Coronary artery (tissue), 2 donors: ENCODE results near the gene TRIO.

Experiments
- DNase-seq: peaks from one replicate; pipeline ENCODE4 v3.0.0-alpha.2; 2017; ENCODE audit warnings: low spot score
- H3K27ac ChIP-seq, 2 donors: fragments of 200-600 bp; sonication (generic); one replicate each; pipeline ENCODE4 v1.5.1; 2016 to 2019
- H3K4me3 ChIP-seq: fragments of 200-600 bp; sonication (generic); 2 replicates; pipeline ENCODE4 v1.5.1; 2016; ENCODE audit warnings: mild to moderate bottlenecking, moderate library complexity
- TF ChIP-seq, protein P1 (sequence below): fragments of 200-600 bp; sonication (generic); IDR thresholded peaks from one replicate; pipeline ENCODE4 v1.5.1; 2019; ENCODE audit warnings: antibody characterized with exemption

The TRIO gene

DNA sequence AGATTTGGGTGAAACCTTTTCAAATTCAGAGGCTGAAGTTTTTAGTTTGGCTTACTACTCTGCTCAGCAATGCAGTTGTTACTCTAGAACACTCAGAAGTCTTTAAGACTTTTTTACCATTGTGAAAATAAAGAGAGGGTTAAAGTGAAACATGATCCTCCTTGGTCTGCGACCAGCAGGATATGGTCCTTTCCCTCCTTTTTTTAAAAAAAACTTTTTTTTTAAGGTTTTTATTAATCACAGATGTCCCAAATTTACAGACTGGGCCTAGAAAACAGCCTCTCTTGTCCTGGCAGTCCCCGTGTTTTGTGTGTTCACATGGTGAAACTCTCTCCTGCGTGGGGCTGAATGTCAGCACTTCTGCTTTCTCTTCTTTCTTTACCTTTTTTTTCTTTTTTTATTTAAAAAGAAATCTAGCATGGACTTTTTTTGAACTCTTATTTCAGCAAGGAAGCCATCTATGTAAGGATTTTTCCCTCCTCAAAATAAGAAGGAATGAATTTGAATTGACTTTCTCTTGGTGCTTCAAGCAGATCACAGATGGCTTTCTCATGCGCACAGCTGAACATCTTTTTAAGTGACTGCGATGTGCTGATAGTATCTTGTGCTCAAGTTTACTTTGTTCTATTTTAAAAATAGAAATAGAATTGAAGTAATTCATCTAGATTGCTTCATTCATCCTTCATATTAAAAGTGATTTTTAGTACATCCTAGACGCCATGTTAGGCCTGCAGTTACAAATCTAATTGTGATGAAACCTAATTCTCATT, 309.7 kb downstream of the TRIO start:
- DNase-seq = no peak
- TF ChIP-seq, protein P1, sequence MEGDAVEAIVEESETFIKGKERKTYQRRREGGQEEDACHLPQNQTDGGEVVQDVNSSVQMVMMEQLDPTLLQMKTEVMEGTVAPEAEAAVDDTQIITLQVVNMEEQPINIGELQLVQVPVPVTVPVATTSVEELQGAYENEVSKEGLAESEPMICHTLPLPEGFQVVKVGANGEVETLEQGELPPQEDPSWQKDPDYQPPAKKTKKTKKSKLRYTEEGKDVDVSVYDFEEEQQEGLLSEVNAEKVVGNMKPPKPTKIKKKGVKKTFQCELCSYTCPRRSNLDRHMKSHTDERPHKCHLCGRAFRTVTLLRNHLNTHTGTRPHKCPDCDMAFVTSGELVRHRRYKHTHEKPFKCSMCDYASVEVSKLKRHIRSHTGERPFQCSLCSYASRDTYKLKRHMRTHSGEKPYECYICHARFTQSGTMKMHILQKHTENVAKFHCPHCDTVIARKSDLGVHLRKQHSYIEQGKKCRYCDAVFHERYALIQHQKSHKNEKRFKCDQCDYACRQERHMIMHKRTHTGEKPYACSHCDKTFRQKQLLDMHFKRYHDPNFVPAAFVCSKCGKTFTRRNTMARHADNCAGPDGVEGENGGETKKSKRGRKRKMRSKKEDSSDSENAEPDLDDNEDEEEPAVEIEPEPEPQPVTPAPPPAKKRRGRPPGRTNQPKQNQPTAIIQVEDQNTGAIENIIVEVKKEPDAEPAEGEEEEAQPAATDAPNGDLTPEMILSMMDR = no peak
- H3K4me3 ChIP-seq = no peak overlapping the region
- peak overlapping the region in 1 of 2 donors; percentile 60 for H3K27ac ChIP-seq

DNA sequence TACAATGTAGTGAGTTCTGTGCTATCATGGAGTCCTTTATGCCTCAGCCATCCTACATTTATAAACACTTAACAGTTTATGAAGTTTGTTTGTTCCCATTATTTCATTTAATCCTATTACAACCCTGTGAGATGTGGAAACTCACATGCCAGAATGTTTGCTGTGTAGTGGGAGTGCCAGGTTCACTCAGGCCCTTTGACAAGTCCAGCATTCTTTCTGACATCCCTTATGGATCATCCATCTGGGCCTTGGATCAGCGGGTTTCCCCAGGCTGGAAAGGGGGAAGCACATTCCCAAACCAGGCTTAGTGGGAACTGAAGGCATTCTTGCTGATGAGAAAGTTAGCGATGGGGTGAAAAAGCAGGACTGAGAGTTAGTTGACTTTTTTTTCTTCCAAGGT, 310.3 kb downstream of the TRIO start:
- TF ChIP-seq, protein P1 = no peak
- no peak overlapping the region for H3K4me3 ChIP-seq
- DNase-seq = no peak
- peak overlapping the region in 1 of 2 donors; percentile 33 for H3K27ac ChIP-seq

DNA sequence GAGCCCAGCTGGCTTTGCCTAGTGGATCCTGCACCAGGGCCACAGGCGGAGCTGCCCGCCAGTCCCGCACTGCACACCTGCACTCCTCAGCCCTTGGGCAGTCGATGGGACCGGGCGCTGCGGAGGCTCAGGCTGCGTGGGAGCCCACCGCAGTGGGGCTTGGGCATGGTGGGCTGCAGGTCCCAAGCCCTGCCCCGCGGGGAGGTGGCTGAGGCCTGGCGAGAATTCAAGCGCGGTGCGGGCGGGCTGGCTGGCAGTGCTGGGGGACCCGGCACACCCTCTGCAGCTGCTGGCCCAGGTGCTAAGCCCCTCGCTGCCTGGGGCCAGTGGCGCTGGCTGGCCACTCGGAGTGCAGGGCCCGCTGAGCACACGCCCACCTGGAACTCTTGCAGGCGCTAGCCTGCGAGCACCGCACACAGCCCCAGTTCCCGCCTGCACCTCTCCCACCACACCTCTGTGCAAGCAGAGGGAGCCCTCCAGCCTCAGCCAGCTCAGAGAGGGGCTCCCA, 312.7 kb downstream of the TRIO start:
- H3K4me3 ChIP-seq = no peak overlapping the region
- no peak overlapping the region for H3K27ac ChIP-seq
- TF ChIP-seq, protein P1 = no peak
- no peak for DNase-seq

DNA sequence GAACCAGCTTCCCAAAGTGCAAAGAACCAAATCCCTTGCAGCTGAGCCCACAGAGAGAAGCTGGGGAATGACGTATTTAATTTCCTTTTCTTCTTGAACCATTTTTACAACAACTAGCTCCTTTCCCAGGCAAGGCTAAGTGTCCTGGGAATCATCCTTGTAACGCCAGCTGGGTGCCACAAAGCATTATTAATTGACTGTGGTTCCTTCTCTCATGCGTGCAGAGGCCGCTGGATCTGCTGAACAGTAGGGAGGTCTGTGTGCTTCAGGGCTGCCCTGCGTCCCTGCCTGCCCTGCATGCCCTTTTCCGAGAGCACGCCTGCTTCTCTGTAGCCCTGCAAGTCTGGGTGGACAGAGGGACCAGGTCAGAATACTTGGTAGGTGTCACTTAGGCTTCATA, 314.3 kb downstream of the TRIO start:
- TF ChIP-seq, protein P1 = no peak
- no peak overlapping the region for H3K27ac ChIP-seq

DNA sequence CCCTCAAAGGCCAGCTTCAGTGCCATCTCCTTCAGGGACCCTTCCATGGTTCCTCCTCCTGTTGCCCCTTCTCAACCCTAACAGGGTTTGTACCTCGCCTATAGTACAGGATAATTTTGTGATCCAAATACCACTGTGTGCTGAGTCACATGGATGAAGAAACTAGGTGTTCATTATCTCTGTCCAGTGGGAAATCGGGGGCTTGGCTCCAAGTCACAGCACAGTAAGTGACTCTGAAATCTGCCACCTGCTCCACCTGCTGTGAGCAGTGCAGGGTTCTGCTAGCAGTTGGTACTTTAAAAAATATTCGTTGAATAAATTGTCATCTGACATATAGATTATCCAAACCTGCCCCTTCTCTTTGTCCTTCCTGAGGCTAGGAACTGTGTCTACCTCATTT, 315.3 kb downstream of the TRIO start:
- DNase-seq = no peak
- H3K4me3 ChIP-seq = no peak overlapping the region
- H3K27ac ChIP-seq = no peak overlapping the region
- TF ChIP-seq, protein P1 = no peak

More for the DNA sequence above, 314.3 kb downstream of the TRIO start:
- no peak overlapping the region for H3K4me3 ChIP-seq
- DNase-seq = no peak

DNA sequence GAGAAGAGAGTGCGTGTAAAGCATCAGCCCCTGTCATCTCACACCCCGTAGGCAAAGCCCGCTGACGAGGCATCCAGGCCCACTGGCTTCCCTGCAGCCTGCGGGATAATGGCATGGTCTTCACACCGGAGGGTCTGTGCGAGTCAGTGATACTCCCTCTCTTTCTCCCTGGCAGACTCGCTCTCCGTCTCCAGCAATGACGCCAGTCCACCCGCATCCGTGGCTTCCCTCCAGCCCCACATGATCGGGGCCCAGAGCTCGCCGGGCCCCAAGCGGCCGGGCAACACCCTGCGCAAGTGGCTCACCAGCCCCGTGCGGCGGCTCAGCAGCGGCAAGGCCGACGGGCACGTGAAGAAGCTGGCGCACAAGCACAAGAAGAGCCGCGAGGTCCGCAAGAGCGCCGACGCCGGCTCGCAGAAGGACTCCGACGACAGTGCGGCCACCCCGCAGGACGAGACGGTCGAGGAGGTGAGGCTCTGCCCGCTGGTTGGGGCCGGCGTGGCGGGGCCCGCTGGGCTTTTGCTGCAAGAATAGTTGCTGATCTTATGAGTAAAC, 317.8 kb downstream of the TRIO start:
- TF ChIP-seq, protein P1 = no peak
- Histone ChIP-seq H3K4me3 (no peak overlapping the region), H3K27ac (no peak overlapping the region)
- DNase-seq = no peak

DNA sequence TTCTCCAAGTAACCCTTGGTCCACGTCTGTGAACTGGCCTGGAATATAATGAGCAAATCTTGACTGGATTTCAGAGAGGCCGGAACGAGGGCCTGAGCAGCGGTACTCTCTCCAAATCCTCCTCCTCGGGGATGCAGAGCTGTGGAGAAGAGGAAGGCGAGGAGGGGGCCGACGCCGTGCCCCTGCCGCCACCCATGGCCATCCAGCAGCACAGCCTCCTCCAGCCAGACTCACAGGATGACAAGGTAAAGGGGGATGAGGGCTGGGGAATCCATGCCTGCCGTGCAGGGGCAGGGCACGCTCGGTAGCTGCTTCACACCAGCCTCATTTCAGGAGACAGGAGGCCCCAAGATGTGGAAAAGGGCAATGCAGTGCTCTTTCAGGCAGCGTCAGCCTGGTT, 319.5 kb downstream of the TRIO start:
- TF ChIP-seq, protein P1 = no peak
- Histone ChIP-seq H3K4me3 (no peak overlapping the region), H3K27ac (no peak overlapping the region)
- no peak for DNase-seq
